Activated T-helper 17 cell treated with anti-CD3 and anti-CD28 coated beads, Interleukin-2, amount 50 U/mL, for 72 hours (primary cell): ENCODE measurements around the gene NSG2. TPM values are rescaled to one million over a fixed set of nuclear protein-coding genes. Genes with fewer than 3 reads are reported as not detected.

Experiments used
- total RNA-seq, 2 donors: library from RNA; stranded (reverse); gene quantifications; one replicate each; pipeline ENCODE4 v1.2.3, GENCODE V29; 2022

Gene NSG2
- total RNA-seq, 2 donors from 2014 or later, result not detected

Other genes starting within 250 kb of the NSG2 start
- gene CPEB4, start 157.4 kb upstream of the NSG2 start, total RNA-seq, result 10 to 100 TPM; 13.3 to 15.6 TPM
- gene C5orf47, start 56.5 kb upstream of the NSG2 start, total RNA-seq, result not detected